ENCODE results near the gene ZNF764. TPM values are rescaled to one million over a fixed set of nuclear protein-coding genes. Genes with fewer than 3 reads are reported as not detected.

The ZNF764 gene
- total and polyA plus RNA-seq, 9 of the 15 experiments (the other 6 are each of a cell fraction or from before 2014, with no cell fraction given) = 0.69 to 10.1 (median 4.1) TPM

GRCh38 chr16:30585400-30586191 is 27.4 kb upstream of the ZNF764 start, which contains the start of gene ZNF785 (continued):
- peak; percentile 83 for TF ChIP-seq ZNF175 (CRISPR knock-in tag; IDR thresholded peaks at IDR 0.05; ENCODE audit: low read depth)
- peak; percentile 59; the same call in 1 of the 2 replicates for TF ChIP-seq ELF4 (CRISPR knock-in tag; IDR thresholded peaks at IDR 0.05)
- peak; percentile 74; the same call in 1 of the 2 replicates for TF ChIP-seq DMBX1 (CRISPR knock-in tag; IDR thresholded peaks at IDR 0.05; ENCODE audit: borderline replicate concordance)
- peak; percentile 56; the same call in 1 of the 2 replicates for TF ChIP-seq MITF (IDR thresholded peaks at IDR 0.05)
- TF ChIP-seq SREBF1 (IDR thresholded peaks at IDR 0.05; ENCODE audit: borderline replicate concordance, low read depth, low read length) = no peak
- TF ChIP-seq MBD2 (IDR thresholded peaks at IDR 0.05; ENCODE audit: borderline replicate concordance, low read depth) = peak; percentile 99
- TF ChIP-seq PURB (CRISPR knock-in tag; IDR thresholded peaks at IDR 0.05; ENCODE audit: low read depth) = no peak
- peak; percentile 84 to 97 (median 97) for TF ChIP-seq ZBTB11 (CRISPR knock-in tag; IDR thresholded peaks at IDR 0.05)
- TF ChIP-seq SMC3 (conservative IDR thresholded peaks at IDR 0.05; ENCODE audit: insufficient read depth, low read depth, low read length) = no peak
- TF ChIP-seq SMARCA5 (IDR thresholded peaks at IDR 0.05) = no peak
- peak; percentile 16; the same call in 1 of the 2 replicates for TF ChIP-seq TAF7 (tag; IDR thresholded peaks at IDR 0.05)
- no peak for TF ChIP-seq ARID2 (IDR thresholded peaks at IDR 0.05)
- TF ChIP-seq HDAC1 (IDR thresholded peaks at IDR 0.05) = peak in 1 of 2 experiments; percentile 88; a peak in 2 of 4 replicates
- no peak for TF ChIP-seq CBFB (CRISPR knock-in tag; IDR thresholded peaks at IDR 0.05)
- peak; percentile 66; the same call in 1 of the 2 replicates for TF ChIP-seq USF1 (CRISPR knock-in tag; IDR thresholded peaks at IDR 0.05)
- no peak for TF ChIP-seq CEBPB (tag; IDR thresholded peaks at IDR 0.05)
- TF ChIP-seq PHB (CRISPR knock-in tag; IDR thresholded peaks at IDR 0.05) = no peak
- TF ChIP-seq ZKSCAN8 (CRISPR knock-in tag; IDR thresholded peaks at IDR 0.05) = 0 out of 2 replicates have a peak, but pooled peaks have one; percentile 39
- TF ChIP-seq ZNF165 (CRISPR knock-in tag; IDR thresholded peaks at IDR 0.05; ENCODE audit: borderline replicate concordance) = 0 out of 2 replicates have a peak, but pooled peaks have one; percentile 20
- peak; percentile 96 for TF ChIP-seq ZNF511 (CRISPR knock-in tag; IDR thresholded peaks at IDR 0.05)
- TF ChIP-seq ZNF239 (CRISPR knock-in tag; IDR thresholded peaks at IDR 0.05) = peak; percentile 44

Data from K562 (cell line).